Small intestine (tissue), 7 donors: ENCODE data around the gene STMP1. TPM values are rescaled to one million over a fixed set of nuclear protein-coding genes. Genes with fewer than 3 reads are reported as not detected.
A peak's percentile ranks its signal among the peaks of the same experiment; 100 is the strongest.
"Not testable (repeated sequence)": the region's sequence is repeated elsewhere in the genome, so short reads cannot be mapped to it uniquely, and the experiment has no call there.

Experiments
- DNase-seq, 2 donors: peaks; one replicate each; pipeline versions ENCODE4 v3.0.0 to v3.0.0-alpha.2; 2013
- FAIRE-seq: peaks from 2 replicates; lab custom pipeline; 2012; peaks lifted over from hg19 to GRCh38; lab: Jason Lieb, UNC
- H3K27ac ChIP-seq, 3 donors: one replicate each; pipeline ENCODE4 v1.5.1; 2013; ENCODE audit warnings: low read length in 2 of 3, mild to moderate bottlenecking in 2 of 3, control low read depth in 1 of 3, inconsistent platforms in 1 of 3, low read depth in 1 of 3, moderate library complexity in 1 of 3
- H3K27me3 ChIP-seq, 3 donors: one replicate each; pipeline ENCODE4 v1.6.1; 2013; ENCODE audit warnings: low read length in 3 of 3, inconsistent platforms in 1 of 3; ENCODE audit not compliant: control insufficient read depth in 3 of 3, insufficient read depth in 3 of 3
- H3K36me3 ChIP-seq, 3 donors: one replicate each; pipeline ENCODE4 v1.6.1; 2013; ENCODE audit warnings: low read length in 3 of 3, inconsistent platforms in 1 of 3, low read depth in 1 of 3, mild to moderate bottlenecking in 1 of 3, moderate library complexity in 1 of 3; ENCODE audit not compliant: control insufficient read depth in 3 of 3, insufficient read depth in 2 of 3
- H3K4me1 ChIP-seq, 3 donors: one replicate each; pipeline ENCODE4 v1.6.1; 2013; ENCODE audit warnings: low read length in 2 of 3, inconsistent platforms in 1 of 3, low read depth in 1 of 3, mild to moderate bottlenecking in 1 of 3, moderate library complexity in 1 of 3; ENCODE audit not compliant: control insufficient read depth in 3 of 3, insufficient read depth in 2 of 3
- H3K4me3 ChIP-seq, 3 donors: one replicate each; pipeline ENCODE4 v1.5.1; 2013; ENCODE audit warnings: low read length in 3 of 3, control low read depth in 1 of 3, inconsistent platforms in 1 of 3, low read depth in 1 of 3, mild to moderate bottlenecking in 1 of 3, moderate library complexity in 1 of 3
- H3K9me3 ChIP-seq, 2 donors: one replicate each; pipeline ENCODE4 v1.6.1; 2013; ENCODE audit warnings: low read depth in 1 of 2, low read length in 1 of 2; ENCODE audit not compliant: control insufficient read depth in 2 of 2, insufficient read depth in 1 of 2
- WGBS, 3 donors: extraction: QIAGEN DNeasy Blood & Tissue Kit; methylation state at CpG; one replicate each; pipeline ENCODE4 v1.1.7; 2013; 5-methylcytosine and 5-hydroxymethylcytosine counted together
- polyA plus RNA-seq, 4 donors: library from polyadenylated mRNA; stranded (reverse) in 3 of 4; unstranded in 1 of 4; fragments of 200-250 nt in 3 of 4; fragments of 120-200 nt in 1 of 4; gene quantifications; one replicate each; pipeline versions ENCODE4 v1.2.1 to v1.2.3, GENCODE V29; 2013
- donor health status: healthy with polysubstance abuse.
- donor health status: control.
- donor health status: control.
- donor health status: Bipolar disorder and iron deficiency.
- donor health status: healthy.

STMP1 gene
- polyA plus RNA-seq, 4 donors = 24.8 to 44.7 (median 33.4) TPM

DNA sequence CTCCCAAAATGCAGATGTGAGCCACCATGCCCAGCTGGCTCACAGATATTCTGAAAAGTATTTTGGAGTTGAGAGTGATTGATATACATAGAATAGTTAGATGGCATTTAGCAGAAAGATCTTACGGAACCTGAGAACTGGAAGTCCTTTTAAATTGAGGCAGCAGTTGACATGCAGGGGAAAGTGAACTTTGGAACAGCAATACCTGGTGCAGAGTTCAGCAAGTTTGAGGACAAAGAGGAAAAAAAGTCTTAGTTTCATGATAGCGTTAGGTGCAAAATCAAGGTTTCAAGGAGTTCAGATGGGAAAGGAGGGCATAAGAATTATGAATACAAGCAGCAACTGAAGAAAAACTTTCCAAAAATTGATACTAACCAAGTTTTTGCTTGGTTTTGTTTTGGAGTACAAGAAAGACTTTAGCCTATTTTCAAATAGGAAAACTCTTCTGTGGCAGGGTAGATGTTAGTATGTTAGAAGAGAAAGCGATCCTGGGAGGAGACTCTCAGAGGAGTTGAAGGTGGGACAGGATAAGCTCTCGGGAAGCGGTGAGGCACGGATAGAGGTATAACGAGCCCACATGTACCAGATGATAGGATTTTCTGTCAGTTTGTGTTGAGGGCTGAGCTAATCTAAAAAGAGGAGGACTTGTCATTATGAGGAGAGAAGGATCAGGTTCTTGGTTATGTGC lies 28.0 kb upstream of the STMP1 start:
- Histone ChIP-seq H3K27me3 (no peaks in the 10 kb centered on the region), H3K4me3 (no peak overlapping the region), H3K36me3 (peaks cover 0 to 22% (median 7%) of the 10 kb centered on the region in 3 donors), H3K4me1 (peaks cover 0 to 5% (median 0%) of the 10 kb centered on the region in 3 donors), H3K27ac (peak overlapping the region in 1 of 3 donors; percentile 50), H3K9me3 (no peaks in the 10 kb centered on the region)
- FAIRE-seq (no peak), DNase-seq (peak in 1 of 2 donors; percentile 42)
- 90 to 95% (median 92%) methylated on average over 7 of the region's 7 CpGs for WGBS, 3 donors

DNA sequence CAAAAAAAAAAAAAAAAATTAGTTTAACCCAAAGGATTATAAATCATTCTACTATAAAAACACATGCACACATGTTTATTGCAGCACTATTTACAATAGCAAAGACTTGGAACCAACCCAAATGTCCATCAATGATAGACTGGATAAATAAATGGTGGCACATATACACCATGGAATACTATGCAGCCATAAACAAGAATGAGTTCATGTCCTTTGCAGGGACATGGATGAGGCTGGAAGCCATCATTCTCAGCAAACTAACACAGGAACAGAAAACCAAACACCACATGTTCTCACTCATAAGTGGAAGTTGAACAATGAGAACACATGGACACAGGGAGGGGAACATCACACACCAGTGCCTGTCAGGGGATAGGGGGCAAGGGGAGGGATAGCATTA lies 22.6 kb upstream of the STMP1 start:
- not testable (repeated sequence) for H3K27ac ChIP-seq, H3K27me3 ChIP-seq, FAIRE-seq, DNase-seq, H3K9me3 ChIP-seq, H3K4me1 ChIP-seq, H3K4me3 ChIP-seq
- H3K36me3 ChIP-seq = peaks cover 8 to 27% (median 10%) of the 10 kb centered on the region in 3 donors

DNA sequence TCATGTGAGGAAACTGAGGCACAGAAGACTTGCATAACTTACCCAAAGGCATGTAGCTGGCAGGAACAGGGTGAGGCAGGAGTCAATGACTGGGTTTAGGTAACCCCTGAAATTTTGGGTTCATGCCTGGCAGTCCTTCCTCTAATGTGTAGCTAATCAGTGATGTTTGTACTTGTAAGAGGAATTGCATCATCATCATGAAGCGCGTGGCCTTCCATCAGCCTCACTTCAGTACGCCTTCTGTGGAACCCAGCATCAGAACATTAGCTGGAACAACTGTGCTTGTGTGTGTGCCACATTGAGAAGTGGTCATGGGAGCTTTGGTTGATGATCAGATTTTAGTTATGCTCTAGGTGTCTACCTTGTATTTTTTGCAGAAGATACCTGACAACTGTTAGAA lies 18.2 kb upstream of the STMP1 start:
- FAIRE-seq (no peak), DNase-seq (no peak)
- WGBS, 3 donors = 77 to 93% (median 81%) methylated on average over 3 of the region's 3 CpGs
- Histone ChIP-seq H3K4me1 (no peaks in the 10 kb centered on the region), H3K9me3 (no peaks in the 10 kb centered on the region), H3K27me3 (no peaks in the 10 kb centered on the region), H3K27ac (no peak overlapping the region), H3K4me3 (no peak overlapping the region), H3K36me3 (peaks cover 12 to 27% (median 12%) of the 10 kb centered on the region in 3 donors)

DNA sequence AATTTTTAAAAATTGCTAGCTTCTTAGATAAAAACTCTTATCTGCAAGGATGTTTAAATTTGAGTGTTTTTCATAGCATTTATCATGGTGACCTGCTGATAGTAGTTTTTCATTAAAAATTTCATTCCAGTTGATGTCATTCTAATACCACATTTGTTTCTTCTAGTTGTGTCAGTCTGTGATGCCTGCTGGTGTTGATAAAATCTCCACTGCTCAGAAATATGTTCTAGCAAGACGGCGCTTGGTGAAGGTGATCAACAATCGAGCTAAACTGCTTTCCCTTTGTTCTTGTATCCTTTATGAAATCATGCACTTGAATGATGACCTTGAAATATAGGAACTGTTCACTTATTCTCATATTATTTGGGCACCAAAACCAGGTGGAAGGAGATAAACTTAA lies 17.6 kb upstream of the STMP1 start:
- WGBS, 3 donors = 85 to 88% (median 86%) methylated on average over 3 of the region's 3 CpGs
- FAIRE-seq (no peak), DNase-seq (no peak)
- Histone ChIP-seq H3K4me1 (no peaks in the 10 kb centered on the region), H3K36me3 (peaks cover 12 to 23% (median 12%) of the 10 kb centered on the region in 3 donors), H3K27ac (no peak overlapping the region), H3K4me3 (no peak overlapping the region), H3K27me3 (no peaks in the 10 kb centered on the region), H3K9me3 (no peaks in the 10 kb centered on the region)

DNA sequence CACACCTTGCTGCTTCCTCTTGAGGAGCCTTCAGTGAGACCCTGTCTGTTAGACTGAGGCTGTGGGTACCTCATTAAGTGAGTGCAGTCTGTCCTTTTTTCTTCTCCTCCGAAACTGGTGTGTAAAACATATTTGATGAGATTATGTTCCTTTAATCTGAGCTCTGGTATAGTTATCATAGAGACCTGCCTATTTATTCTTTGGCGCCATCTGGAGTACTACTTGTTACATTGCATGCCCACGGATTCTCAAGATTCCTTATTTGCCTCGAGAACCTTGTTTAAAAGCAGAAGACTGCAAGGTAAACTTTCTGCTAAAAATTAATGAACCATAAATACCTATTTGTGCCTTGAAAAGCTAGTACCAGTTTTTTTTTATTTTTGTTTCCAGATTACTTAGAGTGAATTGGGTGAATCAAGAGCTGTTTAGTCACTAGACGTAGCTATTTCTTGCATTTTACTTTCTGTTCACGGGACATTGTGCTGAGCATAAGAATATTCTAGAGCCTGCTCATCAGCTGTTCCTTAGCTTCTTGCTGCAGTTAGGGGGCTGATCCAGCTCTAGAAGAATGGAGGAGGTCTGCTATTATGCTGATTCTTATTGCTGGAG lies 16.9 kb upstream of the STMP1 start:
- Histone ChIP-seq H3K27me3 (no peaks in the 10 kb centered on the region), H3K9me3 (no peaks in the 10 kb centered on the region), H3K27ac (no peak overlapping the region), H3K36me3 (peaks cover 11 to 23% (median 12%) of the 10 kb centered on the region in 3 donors), H3K4me3 (no peak overlapping the region), H3K4me1 (no peaks in the 10 kb centered on the region)
- no peak for FAIRE-seq
- peak; percentile 38 to 47 for DNase-seq
- 43 to 54% (median 49%) methylated on average over 6 of the region's 6 CpGs for WGBS, 3 donors

DNA sequence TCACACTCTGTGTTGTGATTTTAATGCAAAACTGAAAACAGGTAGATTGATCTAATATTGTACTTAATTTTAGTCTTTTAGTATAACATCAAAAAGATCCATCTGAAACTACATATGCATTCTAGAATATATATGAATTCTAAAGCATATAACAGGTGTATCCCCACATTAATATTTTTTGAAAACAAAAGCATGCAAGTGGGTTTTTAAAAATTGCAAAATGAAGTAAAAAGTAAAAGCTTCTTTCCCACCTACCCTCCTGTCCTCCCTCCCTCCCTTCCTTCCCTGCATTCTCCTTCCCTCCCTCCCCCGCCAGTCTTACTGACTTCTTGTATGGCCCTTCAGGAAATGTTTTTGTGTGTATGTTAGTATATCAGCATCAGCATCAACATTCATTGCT lies 14.6 kb upstream of the STMP1 start:
- Histone ChIP-seq H3K36me3 (peaks cover 6 to 17% (median 11%) of the 10 kb centered on the region in 3 donors), H3K27me3 (no peaks in the 10 kb centered on the region), H3K4me1 (no peaks in the 10 kb centered on the region), H3K27ac (no peak overlapping the region), H3K4me3 (no peak overlapping the region), H3K9me3 (no peaks in the 10 kb centered on the region)
- FAIRE-seq (no peak), DNase-seq (no peak)
- WGBS, 3 donors = 81 to 95% (median 93%) methylated on average over 1 of the region's 1 CpG

DNA sequence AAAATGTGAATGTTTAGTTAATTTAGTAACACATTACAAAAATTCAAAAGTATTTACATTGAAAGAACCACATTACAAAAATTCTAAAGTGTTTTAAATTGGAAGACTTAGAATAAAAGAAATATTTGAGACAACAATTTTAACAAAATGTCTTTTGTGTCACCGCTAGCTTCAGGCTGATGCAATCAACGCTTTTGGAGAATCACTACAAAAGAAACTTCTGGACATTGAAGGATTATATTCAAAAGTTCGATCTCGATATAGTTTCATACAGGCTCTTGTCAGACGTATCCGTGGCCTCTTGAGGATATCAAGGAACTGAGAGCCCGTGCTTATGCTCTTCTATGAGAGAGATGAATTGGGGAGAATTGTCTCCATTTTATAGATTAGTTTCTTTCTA lies 14.1 kb upstream of the STMP1 start:
- H3K27ac ChIP-seq = no peak overlapping the region
- 86 to 94% (median 93%) methylated on average over 7 of the region's 7 CpGs for WGBS, 3 donors
- DNase-seq (no peak), FAIRE-seq (no peak)
- no peaks in the 10 kb centered on the region for H3K27me3 ChIP-seq
- no peak overlapping the region for H3K4me3 ChIP-seq
- H3K36me3 ChIP-seq = peaks cover 4 to 17% (median 11%) of the 10 kb centered on the region in 3 donors
- H3K9me3 ChIP-seq = no peaks in the 10 kb centered on the region
- H3K4me1 ChIP-seq = no peaks in the 10 kb centered on the region

DNA sequence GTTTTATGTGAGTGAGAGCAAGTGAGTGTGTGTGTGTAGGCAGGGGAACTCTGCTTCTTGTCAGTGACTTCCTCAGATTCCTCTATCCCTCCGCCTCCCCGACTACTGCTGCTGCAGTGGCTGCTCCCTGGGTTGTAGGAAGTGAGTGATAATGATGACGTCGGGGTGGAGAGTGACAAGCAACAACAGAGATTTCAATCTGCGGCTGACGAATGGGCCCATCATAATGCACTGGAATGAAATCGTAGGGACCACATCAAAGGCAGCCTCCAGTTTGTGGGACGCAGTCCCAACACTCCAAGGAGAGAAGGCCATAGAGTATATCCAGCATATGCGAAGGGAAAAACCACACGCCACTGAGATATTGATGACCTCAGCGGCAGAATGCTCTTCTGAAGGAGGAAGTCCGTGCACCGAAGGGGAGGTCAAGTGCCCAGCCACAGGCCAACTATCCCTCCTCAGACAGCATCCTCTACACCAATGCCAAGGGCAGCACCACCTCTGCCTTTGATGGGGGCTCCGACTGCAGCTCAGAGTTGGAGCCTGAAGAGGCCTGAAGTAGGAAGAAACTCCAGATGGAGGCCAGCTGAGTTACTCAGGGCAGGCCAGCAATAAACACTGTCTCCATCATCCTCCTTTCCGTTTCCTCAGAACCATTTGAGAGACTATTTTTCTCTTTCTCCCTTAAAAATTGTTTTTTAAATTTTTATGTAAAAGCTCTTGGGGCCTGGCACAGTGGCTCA lies 11.3 kb upstream of the STMP1 start:
- WGBS, 3 donors = 69 to 80% (median 79%) methylated on average over 14 to 15 of the region's 15 CpGs
- DNase-seq (no peak), FAIRE-seq (no peak)
- Histone ChIP-seq H3K4me3 (no peak overlapping the region), H3K36me3 (peaks cover 4 to 13% (median 4%) of the 10 kb centered on the region in 3 donors), H3K4me1 (no peaks in the 10 kb centered on the region), H3K27ac (peak overlapping the region in 1 of 3 donors; percentile 59), H3K27me3 (no peaks in the 10 kb centered on the region), H3K9me3 (no peaks in the 10 kb centered on the region)
